Measurements from ENCODE around the gene SLC45A2. TPM values are rescaled to one million over a fixed set of nuclear protein-coding genes. Genes with fewer than 3 reads are reported as not detected.
A peak's percentile ranks its signal among the peaks of the same experiment; 100 is the strongest.
"Not testable (repeated sequence)": the region's sequence is repeated elsewhere in the genome, so short reads cannot be mapped to it uniquely, and the experiment has no call there.

The SLC45A2 gene
- total RNA-seq, 1 experiment from 2014 or later, result not detected

DNA sequence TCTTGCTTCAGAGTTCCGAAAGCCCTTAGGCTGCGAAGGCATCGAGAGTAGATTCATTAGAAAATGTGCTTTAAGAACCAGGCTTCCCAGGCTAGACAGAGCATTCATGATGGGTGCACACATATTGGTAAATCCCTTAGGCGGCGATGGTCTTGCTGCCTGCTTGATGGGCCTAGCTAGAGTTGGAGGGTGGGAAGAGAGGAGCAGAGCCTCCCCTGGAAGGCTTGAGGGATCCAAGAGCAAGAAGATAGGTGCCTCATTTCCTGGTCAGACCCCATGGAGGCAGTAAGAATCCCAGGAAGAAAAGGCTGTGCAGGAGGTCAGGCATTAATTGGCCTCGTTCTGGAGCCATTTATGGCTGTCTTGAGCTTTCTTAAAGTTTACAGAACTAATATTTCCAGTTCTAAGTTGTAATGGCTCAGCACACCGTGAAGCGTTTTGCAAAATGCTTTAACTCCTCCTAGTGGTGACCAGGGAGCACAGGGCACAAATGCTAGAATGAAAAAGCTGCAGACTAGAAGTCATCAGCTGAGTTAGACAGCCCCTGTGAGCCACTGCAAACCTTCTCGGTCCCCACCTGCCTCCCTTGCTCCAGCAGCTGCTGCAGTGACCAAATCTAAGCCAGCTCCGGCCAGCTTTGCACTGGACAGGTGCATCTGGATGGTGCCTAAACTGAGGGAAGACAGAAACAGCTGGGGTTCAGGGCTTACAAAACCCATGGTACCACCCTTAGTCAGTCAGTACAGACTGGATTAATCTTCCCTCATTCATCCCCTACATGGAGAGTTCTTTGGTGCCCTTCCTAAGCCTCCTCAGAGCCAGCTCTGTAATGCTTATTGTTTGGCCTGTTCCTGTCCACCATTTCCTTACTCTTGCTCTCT is 14.7 kb downstream of the SLC45A2 start:
- DNase-seq (ENCODE audit: low read depth), result peak; percentile 61

DNA sequence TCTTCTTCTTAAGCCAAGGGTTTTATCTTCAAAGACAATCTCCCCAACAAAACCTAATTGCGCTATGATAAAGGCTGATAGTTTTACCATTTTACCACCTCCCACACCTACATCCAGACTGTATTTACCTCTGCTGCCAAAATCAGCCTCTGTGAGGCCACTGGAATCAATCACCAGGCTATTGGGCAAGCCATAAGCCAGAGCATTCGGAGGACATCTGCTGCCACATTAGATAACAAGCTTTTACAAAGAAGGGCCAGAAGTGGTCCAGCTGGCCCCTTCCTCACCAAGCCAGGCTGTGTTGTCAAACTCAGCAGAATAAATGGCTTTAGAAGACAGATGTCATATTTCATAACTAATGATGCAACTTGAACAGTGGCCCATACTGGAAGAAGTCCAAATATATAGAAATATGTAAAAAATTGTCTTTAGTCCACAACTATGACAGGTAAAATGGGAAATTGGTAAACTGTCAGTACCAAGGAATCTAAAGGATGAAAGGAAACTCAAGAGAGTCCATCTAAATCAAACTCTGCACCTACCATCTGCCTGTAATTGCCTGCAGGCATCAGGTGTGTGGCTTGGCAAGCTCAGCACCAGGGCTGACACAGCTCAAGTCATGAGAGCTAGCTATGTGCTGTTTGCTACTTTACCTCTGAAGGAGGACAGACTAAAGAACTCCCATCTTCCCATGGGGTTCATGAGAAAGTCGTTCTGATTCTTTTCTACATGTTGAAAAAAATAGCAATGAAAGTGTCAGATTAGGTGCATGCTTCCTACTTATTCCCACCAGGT is 16.1 kb downstream of the SLC45A2 start:
- no peak for DNase-seq (ENCODE audit: low read depth)

DNA sequence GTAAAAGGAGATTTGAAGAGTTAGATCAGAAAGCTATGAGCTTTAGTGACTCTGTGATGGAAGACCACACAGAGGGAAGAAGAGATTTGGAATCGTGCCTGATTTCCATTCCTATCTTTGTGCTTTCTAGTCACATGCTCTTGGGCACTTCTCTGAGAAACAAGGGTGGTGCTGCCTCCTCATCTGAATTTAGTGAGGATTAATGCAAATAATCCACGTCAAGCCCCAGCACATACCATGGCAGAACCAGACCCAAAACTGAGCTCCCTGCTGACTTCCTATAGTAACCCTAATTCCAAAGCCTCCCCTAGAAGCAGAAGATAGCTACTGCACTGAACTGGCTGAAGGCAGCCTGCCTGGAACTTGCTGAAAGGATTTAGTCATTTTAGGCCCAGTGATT is 17.7 kb downstream of the SLC45A2 start:
- DNase-seq (ENCODE audit: low read depth), result no peak

DNA sequence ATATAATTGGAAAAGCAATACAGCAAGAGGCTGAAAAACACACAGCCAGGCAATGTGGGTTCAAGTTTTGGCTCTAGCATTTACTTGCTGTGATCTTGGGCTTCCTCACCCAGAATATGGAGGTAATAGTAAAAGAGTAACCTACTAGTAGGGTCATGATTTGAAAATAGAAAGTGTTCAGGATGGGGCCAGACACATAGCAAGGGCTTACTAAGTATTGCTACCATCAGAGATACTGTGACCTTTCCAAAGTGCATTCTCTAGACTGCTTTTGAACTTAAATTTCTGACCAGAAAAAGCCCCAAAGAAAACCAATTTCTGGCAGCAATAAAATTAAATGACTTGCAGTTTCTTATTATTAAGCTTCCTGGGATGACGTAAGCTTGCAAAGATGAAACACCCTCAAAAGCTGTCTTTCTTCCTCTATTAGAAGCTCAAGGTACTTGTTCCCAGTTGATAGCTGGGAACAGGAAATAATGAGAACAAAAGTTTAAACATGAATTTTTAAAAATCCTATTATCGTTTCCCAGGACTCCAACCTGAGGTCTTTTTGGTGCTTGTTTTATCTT is 20.3 kb downstream of the SLC45A2 start:
- DNase-seq (ENCODE audit: low read depth), result no peak

DNA sequence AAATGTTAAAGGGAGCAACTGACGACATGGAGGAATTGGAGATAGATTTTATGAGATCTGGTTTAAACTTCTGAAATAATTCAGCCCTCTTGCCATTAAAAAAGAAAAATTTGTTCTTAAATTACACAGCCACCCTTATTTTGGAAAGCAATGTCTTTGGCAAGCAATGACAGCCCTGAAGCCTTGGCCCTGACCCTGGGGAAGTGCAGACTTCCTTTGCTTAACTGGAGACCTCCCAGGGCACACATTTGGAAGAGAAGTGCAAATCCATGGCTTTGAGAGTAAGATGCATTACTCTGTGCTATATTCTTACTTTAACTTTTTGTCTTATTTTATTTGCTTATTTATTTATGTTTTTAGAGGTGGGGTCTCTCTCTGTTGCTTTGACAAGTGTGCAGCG is 26.3 kb downstream of the SLC45A2 start:
- no peak for DNase-seq (ENCODE audit: low read depth)

DNA sequence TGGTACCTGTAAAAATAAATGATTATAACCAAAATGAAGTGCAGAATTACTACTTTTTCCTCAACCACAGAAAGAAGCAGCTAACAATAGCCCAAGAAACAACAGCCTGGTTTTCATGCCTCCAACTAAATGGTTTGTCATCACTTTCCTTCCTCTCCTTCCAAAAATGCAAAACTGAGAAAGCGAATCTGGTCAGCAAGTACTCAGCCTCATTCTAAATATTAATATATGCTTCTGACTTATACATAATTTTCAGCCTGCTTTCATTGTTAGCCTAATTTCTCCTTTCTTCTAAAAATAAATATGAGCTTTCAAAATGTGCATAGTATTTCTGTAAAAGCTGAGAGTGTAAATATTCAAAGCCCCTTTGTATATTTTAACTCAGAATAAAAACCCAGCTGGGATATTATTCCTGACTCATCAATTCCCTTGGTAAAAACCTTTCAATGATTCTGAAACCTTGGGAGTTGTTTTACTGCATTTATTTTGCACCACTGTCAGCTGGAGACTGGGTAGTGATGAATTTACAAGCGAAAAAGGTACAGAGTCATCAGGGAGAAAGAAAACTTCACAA is 26.8 kb downstream of the SLC45A2 start:
- DNase-seq (ENCODE audit: low read depth), result no peak

DNA sequence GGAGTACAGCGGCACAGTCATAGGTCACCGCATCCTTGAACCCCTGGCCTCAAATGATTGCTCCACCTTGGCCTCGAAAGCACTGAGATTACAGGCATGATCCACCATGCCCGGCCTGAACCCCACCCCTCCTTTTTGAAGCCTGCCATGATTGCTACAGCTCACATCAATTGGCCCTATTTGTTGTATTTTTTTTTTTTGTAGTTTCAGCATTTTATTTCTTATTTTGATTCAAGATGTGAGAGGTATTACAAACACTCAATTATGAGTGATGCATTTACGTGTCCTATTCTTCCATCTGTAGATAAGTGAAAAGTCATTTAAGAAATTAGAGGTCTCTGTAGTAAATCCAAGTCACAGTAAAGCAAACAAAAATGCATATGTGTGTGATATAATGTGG is 32.3 kb downstream of the SLC45A2 start:
- DNase-seq (ENCODE audit: low read depth), result not testable (repeated sequence)

DNA sequence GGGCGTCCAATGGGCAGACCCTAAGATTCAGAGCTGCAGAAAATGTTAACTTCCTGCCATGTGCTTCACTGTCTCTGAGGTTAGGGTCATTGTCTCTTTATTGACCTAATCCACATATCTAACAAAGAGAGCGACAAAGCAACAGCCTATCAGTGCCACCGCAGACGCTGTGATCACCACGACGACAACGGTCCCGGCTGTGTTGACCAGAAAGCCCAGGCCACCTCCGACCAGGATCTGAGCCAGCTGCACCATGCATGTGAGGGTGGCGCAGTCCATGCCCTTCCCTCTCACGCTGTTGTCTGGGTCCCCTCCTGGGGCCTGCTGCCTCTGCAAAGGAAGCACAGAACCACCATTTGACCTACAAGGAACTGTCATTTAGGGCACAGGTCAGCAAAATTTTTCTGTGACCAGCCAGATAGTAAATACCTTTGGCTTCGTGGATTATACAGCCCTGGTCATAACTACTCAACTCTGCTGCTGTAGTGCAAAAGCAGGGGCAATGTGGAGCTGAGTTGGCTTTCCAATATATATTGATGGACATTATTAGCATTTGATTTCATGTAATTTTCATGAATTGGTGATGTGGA is 39.9 kb downstream of the SLC45A2 start:
- DNase-seq (ENCODE audit: low read depth), result no peak

DNA sequence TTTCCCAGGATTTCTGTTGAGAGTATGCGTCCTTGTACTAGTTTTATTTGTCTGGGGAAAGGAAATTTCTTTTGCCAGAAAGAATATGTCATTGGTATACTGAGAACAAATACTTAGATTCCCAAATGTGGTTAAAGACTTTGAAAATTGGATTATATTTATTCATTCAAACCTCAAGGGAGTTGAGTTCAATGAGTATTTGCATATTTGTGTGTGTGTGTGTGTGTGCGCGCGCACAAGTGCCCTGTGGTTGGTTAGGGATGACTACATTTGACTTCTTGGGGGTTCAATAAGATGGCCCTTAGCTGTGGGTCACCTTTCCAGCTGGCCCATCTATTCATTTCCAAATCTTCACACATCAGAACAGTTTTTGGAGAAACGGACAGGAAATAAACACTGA is 43.4 kb downstream of the SLC45A2 start:
- DNase-seq (ENCODE audit: low read depth), result no peak

DNA sequence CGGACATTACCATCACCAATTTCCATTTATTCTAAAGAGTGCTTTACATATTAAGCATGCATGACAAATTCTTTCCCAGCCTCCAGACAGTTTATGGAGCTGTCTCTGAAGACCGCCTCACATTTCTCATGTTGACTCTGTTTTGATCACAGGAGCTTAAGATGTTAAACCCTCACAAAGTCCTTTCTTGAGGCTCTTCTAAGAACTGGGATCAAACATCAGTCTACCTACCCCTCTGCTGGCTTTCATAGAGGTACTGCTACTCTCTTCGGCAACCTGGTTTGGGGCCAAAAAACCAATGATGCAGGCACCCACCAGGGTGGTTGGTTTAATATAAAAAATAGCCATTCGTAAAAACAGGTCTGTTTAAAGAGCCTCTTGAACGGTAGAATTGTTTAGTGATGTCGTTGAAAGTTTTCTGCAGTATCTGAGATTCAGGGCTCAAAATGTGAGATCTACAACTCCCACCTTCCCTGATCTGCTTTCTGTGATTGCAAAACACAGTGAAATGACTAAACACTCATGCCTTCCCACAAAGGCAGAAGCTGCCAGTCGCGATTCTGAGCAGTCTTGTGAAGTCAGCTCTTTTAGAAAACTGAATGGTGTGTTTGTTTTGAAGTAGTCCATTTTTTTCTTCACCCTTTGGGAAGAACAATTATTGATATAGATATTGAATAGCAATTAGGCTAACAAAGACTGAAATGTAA is 44.8 kb downstream of the SLC45A2 start:
- peak; percentile 51 for DNase-seq (ENCODE audit: low read depth)

DNA sequence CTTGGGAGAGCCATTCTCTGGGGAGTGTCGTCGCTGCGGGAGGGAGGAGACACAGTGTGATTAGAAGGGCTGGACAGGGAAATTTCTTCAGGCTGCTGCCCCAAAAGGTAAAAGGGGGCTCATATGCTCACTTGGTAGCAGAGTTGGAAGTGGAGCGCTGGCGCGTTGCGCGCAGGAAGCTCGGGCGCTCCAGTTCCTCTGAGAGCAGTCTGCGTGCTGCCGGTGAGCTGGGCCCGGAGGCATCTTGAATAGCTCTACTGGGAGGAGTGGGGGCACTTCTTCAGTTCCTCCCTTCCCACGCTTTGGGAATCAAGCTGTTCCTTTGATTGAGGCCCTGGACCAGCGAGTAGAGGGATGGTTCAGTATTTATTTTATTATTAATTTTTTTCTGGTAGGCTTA is 45.6 kb downstream of the SLC45A2 start:
- DNase-seq (ENCODE audit: low read depth), result no peak

DNA sequence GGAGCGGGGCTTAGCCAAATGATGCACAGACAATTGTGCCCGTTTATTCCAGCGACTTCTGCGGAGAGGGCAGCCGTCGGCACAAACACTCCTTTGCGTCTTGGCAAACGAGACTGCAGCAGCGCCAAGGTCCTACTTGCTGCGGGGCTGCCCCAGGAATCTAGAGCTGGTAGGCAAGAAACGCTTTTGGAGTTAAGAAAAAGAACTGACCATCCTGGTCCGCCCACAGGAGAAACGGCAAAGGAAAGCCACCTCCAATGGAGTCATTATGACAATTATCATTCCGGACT is 46.0 kb downstream of the SLC45A2 start:
- DNase-seq (ENCODE audit: low read depth), result no peak

DNA sequence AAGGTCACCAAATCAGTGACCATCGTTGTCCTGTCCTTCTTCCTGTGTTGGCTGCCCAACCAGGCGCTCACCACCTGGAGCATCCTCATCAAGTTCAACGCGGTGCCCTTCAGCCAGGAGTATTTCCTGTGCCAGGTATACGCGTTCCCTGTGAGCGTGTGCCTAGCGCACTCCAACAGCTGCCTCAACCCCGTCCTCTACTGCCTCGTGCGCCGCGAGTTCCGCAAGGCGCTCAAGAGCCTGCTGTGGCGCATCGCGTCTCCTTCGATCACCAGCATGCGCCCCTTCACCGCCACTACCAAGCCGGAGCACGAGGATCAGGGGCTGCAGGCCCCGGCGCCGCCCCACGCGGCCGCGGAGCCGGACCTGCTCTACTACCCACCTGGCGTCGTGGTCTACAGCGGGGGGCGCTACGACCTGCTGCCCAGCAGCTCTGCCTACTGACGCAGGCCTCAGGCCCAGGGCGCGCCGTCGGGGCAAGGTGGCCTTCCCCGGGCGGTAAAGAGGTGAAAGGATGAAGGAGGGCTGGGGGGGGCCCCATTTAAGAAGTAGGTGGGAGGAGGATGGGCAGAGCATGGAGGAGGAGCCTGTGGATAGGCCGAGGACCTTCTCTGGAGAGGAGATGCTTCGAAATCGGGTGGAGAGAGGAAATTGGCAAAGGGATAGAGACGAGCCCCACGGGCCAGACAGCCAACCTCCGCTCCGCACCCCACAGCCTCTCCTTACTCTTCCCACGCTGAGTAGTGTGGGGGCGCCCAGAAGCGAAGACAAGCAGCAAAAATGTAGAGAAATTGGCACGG is 46.6 kb downstream of the SLC45A2 start:
- no peak for DNase-seq (ENCODE audit: low read depth)

DNA sequence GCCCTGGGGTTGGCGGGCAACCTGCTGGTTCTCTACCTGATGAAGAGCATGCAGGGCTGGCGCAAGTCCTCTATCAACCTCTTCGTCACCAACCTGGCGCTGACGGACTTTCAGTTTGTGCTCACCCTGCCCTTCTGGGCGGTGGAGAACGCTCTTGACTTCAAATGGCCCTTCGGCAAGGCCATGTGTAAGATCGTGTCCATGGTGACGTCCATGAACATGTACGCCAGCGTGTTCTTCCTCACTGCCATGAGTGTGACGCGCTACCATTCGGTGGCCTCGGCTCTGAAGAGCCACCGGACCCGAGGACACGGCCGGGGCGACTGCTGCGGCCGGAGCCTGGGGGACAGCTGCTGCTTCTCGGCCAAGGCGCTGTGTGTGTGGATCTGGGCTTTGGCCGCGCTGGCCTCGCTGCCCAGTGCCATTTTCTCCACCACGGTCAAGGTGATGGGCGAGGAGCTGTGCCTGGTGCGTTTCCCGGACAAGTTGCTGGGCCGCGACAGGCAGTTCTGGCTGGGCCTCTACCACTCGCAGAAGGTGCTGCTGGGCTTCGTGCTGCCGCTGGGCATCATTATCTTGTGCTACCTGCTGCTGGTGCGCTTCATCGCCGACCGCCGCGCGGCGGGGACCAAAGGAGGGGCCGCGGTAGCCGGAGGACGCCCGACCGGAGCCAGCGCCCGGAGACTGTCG is 47.3 kb downstream of the SLC45A2 start:
- no peak for DNase-seq (ENCODE audit: low read depth)

DNA sequence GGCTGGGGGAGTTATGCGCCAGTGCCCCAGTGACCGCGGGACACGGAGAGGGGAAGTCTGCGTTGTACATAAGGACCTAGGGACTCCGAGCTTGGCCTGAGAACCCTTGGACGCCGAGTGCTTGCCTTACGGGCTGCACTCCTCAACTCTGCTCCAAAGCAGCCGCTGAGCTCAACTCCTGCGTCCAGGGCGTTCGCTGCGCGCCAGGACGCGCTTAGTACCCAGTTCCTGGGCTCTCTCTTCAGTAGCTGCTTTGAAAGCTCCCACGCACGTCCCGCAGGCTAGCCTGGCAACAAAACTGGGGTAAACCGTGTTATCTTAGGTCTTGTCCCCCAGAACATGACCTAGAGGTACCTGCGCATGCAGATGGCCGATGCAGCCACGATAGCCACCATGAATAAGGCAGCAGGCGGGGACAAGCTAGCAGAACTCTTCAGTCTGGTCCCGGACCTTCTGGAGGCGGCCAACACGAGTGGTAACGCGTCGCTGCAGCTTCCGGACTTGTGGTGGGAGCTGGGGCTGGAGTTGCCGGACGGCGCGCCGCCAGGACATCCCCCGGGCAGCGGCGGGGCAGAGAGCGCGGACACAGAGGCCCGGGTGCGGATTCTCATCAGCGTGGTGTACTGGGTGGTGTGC is 48.0 kb downstream of the SLC45A2 start, which contains the start of gene RXFP3:
Gene RXFP3, plus strand, starts transcription at position 6 of the 636 bp plus-strand sequence. Its CDS starts 355 bp downstream, at position 361.
- DNase-seq (ENCODE audit: low read depth), result no peak

DNA sequence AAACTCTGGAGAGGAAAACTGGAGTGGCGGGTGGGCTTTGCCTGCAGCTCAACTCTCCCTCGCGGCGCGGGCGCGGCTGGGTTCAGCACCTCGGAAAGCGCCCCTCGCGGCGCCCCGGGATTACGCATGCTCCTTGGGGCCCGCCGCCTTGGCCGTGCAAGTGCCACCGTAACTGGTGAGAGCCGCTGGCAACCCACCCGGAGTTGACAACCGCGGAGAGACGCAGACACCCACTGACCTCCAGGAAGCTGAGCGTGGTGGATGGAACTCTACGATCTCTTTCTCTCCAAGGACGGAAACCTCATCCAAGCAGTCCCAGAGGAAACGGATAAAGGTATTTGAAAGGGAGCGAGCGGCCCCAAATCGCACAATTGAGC is 48.5 kb downstream of the SLC45A2 start:
- peak; percentile 59 for DNase-seq (ENCODE audit: low read depth)

DNA sequence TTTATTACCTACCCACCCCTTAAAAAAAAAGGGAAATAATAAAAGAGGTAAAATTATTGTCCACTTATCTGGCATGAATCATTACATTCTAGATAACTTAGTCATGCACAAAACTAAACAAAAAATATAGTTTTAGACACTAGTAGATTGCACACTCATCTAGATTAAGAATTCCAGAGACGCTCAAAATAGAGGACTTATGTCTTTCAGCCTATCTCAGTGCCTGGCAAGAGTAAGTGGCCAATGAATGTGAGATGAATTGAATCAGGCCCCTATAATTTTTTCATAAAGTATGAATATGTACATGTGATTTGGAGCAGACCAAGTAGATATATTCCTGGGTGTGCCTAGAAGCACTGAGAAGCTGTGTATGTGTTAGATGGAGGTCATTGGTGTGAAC is 50.3 kb downstream of the SLC45A2 start:
- peak; percentile 66 for DNase-seq (ENCODE audit: low read depth)

DNA sequence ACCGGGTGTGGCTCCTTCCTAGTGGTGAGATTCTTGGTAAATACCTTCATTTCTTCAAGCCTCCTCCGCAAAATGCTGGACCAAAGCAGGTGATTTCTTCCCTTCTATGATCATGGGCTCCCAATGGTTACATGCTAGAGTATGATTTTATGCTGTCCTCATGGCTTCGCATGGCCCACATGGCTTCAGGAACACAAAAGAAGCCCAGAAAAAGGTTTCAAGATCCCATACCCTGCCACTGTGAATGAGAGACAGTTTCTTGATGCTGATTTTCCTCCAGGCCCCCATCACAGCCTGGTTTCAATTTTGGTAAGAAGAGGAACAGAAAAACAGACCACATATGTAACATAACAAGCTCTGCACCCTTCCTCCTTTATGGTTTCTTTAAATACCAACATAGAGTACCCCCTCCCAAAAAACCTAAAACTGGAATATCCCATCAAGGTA is 50.7 kb downstream of the SLC45A2 start:
- no peak for DNase-seq (ENCODE audit: low read depth)

DNA sequence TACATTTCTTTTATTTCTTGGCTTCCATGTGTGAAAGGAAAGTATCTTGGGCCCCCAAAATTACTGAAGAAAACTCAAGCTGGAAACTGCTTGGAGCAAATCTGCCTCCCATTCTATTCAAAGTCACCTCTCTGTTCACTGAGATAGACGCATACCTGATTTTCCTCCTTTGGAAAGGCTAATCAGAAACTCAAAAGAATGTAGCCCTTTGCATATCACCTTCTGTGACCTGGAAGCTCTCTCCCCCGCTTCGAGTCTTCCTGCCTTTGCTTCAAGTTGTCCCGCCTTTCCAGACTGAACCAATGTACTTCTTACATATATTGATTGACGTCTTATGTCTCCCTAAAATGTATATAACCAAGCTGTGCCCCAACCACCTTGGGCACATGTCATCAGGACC is 53.4 kb downstream of the SLC45A2 start:
- no peak for DNase-seq (ENCODE audit: low read depth)

Data from M059J (cell line).